Measurements from ENCODE around the gene TWNK.
A peak's percentile ranks its signal among the peaks of the same experiment; 100 is the strongest.

Gene TWNK

DNA sequence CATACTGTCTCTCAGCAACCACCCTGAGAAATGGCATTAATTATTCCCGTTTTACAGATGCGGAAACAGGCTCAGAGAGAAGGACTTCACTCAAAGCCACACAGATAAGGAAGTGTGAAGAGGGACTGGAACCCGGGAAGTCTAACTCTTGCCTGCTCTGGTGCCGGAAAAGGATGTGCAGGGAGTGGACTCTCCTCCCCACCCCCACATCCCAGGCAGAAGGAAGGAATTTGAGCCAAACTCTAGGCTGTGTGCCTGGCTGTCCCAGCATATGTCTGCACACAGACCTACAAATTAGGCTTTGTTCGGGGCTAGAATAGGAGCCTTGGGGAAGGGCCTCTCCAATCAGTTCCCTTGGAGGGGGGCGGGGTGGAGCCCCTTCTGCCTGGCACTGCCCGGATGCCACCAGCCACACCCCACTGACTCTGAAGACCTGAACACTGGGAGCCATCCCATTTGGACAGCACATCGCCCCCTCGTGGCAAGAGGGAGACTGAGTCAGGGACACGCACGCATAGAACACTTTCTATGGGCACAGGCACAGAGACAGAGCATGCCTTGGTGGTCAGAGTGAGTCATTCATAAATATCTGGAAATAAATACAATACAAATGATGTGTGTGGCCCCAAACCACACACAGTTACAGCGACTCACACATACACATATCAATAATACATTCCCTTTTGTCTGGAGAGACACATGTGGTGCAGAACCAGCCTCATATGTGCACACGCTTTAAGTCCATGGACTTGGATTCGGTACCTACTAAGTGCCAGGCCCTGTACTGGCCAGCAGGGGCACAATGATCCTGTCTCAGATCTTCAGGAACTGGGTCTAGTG, 25.4 kb downstream of the TWNK start:
- DNase-seq: peak; percentile 87 to 93 (median 90)

DNA sequence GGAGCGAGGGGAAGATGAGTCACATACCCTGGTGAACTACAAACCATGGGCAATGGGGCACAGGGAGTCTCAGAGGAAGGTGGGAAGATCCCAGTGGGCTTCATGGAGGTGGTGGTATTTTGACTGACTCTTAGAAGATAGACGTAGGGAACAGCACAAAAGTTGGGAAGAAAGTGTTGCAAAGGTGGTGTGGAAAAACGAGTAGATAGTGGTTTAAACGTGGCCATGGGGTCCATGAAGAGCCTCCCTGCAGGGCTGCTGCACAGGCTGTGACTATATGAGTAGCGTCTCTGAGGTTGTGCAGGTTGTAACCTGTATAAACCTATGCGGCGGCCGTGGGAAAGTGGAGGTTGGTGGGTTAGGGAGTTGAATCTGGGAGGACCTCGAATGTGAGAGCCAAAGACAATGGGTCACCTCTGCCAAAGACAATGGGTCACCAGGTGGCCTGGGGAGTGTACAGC, 26.1 kb downstream of the TWNK start:
- no peak for DNase-seq

DNA sequence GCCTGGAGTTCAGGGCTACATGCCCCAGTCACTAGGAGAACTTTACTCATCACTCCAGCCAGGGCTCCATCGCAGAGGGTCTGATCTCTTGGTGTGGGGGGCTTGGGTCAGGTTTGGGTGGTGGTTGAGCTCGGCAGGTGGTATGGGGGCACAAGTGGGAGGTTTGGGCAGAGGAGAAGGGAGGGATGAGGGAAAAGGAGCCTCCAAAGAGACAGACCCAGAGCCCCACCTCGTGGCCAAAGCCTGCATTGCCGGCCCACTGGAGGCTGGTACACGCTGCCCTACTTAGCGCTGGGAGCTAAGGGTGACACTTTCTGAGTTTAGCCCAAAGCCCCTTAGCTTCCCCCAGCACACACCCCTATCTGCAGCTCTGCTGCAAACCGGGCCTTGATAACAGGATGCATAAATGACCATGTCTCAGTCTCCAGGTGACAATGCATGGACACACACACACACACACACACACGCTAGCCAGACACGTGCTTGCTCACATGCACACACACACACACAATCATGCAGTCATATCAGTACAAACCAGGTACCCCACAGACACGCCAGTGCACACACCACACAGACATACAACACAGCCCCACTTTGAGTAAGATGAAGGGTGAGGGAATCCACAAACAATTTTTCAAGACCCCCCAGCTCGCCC, 27.0 kb downstream of the TWNK start:
- DNase-seq: peak; percentile 77 to 85 (median 84)

DNA sequence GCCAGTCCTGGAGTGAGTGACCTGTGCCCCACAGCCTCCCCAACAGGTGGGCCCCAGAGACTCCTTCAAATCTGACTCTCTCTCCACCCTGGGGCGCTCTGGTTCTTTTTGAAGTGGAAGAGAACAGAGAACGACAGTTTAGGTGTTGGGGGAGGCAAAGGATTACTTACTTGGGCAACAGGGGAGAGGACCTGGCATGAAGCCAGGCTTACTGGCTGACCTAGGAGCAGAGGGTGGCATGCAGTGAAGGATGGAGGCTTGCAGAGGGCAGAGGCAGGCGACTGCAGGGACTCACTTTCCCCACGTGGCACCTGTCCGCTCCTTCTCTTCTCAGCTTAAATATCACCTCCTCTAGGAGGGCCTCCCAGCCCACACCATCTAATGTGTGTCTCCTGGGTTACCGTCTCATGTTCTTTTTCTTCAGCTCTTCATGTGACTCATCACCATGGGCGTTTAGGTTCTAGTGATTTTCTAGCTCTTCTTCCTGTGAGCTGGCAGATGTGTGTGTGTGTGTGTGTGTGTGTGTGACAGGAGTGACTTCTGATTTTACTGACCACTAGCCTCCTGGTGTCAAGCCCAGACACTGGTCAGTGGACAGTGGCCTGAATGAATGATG, 27.7 kb downstream of the TWNK start:
- peak; percentile 61 to 80 (median 71) for DNase-seq

DNA sequence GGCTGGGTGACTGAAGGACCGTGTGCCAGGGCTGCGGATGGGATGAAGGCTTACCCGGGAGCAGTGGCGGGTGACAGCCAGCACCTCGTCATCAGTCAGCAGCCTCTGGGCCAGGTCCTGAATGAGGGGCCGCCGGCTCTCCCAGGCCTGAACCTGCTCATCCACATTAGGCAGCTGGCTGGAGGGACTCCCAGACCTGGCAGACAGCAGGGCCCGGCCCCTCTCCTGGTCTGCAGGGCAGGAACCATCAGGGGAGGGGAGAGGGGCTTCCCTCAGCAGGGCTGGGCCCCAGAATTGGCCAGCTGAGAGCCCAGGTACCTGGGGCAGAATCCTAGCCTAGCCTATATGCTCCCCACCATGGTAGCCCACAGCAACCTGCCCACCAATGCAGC, 28.2 kb downstream of the TWNK start:
- no peak for DNase-seq

DNA sequence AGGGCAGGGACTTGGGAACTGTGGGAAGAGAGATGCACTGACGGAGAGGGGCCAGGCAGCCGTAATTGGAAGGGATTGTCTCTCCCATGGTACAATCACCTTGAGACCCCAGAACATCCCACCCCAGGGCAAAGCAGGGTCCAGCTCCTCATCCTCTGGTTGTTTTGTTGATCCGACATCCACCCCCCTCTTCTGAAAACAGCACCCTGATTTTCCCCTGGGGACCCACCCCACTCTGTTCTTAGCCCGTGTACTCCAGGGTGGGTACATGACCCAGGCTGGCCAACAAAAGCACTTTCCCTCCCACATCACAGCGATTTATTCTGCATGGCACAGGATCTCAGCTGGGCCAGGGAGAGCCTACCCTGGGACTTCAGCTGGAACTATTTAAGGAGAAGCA, 29.5 kb downstream of the TWNK start:
- no peak for DNase-seq

DNA sequence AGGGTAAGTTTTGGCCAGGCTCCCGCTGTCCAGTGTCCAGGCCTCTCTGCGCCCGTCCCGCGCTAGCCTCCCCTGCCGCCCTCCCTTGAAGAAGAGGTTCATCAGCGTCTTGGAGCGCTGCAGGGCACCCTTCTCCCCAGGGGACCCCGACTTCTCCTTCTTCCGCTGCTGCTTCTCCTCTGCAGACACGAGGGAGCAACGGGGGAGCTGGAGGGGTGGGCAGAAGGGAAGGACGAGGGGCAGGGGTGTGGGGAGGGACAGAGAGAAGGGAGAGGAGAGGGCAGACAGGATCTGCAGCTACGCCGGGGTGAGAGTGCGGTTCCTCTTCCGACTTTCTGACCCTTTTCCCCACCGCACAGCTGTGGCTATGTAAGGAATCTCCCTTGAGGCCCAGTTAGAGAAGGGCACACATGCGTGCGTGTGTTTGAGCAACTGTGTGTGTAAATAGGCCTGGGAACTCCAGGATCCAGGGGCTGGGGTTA, 30.8 kb downstream of the TWNK start:
- peak; percentile 78 to 84 (median 82) for DNase-seq

DNA sequence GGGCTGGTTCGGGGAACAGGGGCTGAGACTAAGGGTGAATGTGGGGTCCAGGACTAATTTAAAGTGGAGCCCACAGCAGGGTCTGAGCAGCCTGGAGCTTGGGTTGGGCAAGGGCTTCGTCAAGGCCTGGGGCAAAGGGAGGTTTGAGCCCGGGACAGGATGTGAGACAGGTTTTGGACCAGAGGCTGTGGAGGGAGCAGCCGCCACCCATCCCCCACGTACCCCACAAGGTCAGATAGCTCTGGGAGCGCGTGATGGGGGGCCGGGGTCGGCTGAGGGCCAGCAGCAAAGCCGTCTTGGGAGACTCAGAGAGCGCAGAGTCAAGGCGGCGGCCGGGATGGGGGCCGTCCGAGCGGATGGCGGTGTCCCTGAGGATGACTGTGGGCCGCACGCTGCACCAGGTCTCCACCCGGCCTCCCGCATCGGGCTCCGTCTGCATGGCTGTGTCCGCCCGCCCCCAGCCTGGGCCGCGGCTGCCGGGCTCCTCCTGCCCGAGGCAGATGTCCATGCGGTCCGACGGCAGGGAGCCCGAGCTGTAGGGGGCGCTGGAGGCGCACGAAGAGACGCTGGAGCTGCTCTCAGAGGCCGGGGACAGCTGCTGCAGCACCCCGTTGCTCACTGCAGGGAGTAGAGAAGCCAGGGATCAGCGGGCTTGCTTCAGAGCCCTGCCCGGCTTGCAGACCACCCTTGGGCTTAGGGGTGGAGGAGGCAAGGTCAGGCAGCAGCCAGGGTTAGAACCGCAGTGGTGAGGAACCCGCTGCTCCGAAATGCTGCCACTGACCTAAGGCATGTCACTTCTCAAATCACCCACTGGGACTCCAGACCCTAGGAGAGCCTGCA, 31.5 kb downstream of the TWNK start:
- peak; percentile 86 to 93 (median 87) for DNase-seq

DNA sequence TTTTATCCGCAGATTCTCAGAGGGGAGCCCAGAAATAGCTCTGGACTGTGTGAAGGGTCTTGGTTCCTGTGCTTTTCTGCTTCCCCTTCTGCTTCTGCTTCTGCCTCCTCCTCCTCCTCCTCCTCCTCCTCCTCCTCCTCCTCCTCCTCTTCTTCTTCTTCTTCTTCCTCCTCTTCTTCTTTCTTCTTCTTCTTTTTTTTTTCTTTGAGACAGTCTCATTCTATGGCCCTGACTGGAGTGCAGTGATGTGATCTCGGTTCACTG, 32.0 kb downstream of the TWNK start:
- no peak for DNase-seq

DNA sequence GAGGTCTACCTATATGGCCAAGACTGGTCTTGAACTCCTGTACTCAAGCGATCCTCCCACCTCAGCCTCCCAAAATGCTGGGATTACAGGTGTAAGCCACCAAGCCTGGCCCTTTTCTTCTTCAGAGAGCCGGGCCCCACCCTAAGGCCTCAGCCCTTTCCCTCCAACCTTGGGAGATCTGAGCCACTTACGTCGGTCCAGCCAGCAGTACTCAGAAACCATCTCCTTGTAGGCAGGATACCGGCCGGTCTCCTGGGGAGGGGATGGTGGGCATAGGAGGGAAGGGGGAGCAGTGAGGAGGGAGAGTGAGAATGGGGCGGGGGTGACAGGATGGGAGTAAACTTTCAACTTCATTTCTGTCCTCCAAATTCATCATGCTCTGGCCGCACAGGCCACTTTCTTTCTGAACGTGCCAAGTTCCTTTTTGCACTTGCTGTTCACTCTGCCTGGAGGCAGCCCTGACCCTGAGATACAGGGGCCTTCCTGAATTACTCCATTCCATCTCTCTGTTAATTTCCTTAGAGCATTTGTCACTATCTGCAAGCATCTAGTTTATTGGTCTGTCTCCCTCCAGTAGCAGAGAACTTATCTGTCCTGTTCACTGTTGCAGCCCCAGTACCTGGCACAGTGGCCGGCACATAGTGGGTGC, 33.2 kb downstream of the TWNK start:
- peak; percentile 68 to 71 (median 70) for DNase-seq

DNA sequence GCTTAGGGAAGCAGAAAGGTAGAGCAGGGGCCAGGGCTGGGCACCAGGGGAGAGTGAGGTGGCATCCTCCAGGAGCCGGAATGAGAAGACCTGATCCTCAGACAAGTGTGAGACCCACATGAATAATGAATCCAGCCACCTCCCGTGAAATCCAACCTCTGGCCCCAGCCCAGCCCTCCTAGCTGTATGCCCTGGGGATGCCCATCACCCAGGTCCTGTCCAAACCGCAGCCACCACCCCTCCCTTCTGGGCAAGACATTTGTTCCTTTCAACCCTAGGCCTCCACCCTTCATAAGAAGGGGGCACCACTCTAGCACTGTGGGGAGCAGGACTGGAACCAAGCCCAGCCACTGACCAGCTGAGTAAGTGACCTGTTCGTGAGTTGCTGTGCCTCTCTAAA, 33.9 kb downstream of the TWNK start:
- DNase-seq: no peak

DNA sequence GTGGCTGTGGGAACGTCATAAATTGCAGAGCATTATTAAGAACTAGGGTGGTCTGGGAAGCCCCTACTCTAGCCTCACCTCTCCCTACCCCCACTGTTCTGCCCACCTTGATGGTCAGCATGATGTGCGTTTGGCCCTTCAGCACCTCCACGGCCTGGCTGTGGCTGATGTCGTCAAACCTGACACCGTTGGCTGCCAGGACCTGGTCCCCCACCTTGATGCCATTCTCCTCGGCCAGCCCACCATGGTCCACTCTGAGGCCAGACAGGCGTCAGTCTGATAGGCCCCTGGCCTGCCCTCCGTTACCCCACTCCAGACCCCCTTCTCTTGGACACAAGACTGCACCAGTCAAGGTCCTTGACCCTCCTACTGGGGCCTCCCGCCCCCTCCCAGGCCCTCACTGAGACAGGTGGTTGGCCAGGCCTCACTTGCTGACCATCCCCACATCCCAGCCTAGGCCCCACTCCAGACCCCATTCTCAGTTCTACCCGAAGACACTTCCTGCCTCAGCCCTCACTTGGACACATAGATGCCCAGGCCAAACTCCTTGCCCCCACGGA, 34.4 kb downstream of the TWNK start:
- no peak for DNase-seq

DNA sequence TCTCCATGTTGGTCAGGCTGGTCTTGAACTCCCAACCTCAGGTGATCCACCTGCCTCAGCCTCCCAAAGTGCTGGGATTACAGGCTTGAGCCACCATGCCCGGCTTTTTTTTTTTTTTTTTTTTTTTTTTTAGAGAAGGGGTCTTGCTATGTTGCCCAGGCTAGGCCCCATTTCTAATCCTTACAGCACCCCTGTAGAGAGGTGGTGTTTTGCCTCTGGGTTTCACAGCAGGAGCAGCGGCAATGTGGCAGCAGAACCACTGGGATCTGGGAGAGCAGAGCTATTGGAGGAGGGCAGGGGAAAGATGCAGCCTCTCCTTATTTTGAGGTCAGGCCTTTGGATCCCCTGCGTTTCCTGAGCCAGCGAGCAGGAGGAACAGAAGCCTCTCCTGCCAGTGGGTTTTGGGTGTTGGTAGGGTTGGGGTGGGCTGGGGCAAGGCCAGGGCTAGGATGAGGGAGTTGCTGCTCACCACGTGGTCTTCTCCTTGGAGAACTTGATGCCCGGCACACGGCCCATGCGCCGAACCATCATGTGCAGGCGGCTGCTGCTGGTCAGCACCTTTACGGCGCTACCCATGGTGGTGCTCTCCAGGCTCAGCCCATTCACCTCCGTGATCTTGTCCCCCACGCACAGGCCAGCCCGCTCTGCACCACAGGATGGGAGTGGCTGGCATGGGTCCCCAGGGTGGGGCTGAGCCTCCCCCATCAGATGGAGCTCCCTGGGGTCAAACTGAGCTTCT, 35.8 kb downstream of the TWNK start:
- DNase-seq: no peak

DNA sequence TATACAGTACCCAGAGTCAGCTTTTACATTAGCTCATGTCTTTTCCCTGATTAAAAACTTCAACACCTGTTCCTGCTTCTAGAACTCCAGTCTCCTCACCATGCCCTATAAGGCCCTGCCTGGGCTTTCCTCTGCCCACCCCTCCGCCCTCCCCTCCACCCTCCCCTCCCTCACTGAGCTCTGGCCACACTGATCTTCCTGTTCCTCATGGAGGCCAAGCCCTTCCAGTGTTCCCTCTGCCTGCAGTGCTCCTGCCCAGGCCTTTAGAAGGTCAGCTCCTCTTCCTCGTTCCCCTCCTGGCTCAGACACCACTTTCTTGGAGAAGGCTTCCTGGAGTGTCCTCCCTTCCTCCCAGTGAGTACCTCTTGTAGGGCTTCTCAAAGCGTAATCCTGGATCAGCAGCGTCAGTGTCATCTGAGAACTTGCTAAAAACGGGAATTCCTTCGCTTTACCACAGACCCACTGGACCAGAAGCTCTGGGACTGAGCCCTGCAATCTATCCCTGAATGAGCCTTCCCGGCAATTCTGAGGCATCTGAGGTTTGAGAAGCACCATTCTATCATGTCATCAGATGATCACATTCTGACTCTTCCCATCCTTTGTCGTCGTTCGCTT, 39.9 kb downstream of the TWNK start:
- peak; percentile 67 to 83 (median 68) for DNase-seq

DNA sequence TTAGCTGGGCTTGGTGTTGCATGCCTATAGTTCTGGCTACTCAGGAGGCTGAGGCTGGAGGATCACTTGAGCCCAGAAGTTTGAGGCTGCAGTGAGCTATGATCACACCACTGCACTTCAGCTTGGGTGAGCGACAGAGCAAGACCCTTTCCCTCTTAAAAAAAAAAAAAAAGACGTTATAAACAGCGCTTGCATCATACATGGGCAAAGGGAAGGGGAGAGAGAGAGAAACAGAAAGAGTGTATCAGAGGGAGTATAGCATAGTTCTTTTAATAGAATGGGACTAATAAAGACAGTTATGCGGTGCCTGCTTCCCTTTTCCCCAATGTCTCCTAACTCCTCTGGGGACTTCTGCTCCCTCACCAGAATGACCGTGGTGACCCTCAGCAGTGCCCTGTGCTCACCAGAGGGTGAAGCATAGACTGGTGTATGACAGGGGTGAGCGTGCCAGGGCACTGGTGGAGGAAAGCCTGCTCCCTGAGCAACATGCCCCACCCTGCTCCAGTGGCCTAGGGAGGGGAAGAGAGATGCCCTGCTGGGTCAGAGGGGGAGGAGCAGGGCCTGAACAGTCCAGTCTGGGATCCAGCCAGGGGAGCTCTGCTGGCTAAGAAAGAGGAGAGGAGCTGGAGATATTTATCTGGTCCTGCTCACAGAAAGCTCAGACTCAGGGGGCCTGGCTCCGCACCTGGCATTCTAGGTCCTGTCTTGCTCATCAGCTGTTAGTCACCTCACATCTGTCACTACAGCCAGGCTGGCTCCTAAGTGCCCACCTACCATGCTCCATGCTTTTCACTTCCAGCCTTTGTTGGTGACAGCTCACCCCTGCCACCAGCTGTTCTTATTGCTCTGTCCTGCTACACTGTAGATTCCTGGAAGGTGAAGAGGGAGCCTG, 41.3 kb downstream of the TWNK start:
- DNase-seq: peak; percentile 80 to 92 (median 87)

DNA sequence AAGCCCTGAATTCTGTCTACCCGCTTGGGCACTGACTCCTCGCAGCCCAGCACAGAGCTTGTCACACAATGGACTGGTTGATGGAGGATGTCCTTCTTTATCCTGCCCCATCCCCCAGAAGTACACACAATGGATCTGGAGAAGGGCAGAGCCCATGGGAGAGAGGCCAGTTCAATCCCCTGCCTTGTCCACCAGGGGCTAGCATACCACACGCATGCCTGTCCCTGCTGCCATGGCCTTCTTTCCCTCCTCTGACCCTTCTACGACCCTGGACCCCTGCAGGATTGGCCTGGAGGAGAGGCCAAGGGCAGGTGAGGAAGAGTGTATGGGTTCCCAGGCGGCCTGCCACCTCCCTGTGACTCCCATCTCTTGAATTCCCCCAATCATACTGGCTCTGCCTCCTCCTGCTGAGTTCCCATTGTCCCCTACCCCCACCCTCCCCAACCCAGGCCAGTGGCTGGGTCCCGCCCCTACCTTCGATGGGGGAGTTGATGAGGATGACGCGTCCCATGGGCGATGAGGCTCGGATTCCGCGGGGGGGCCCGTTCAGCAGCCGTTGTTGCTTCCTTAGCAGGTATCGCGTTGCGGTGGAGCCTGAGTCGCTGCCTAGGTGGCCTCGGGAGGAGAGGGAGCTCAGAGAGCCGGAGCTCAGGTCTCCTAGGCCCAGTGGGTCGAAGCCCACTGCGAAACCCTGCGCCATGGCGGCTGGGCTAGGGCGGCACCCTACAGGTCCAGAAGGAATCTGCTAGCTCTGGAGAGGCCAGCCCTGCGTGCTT, 42.4 kb downstream of the TWNK start:
- DNase-seq: no peak

DNA sequence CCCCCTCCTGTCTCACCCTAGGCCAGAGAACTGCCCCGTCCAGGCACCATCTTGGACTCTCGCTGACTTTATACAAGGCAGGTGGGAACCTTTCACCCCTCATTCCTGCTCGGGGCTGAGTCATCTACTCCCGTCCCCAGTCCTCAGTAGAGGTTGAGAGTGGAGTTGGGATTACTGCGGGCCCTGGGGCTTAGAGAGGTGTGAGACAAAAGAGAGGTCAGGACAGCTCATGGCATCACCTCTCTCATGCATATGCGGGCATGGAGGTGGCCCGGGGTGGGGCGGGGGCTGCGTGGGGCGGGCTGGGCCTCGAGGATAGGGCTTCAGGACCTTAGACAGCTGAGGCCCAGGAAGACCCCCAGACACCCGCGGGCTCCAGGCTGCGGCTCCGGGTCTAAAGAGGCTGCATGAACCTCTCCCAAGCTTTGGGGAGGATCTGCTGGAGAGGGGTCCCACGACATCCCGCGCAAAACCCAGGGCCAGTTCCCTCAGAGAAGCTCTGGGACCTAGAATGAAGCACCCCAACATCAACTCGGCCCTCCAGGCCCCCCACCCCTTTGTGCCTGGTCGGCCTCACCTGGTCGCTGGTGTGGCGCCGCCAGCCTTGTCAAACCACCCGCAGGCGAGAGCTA, 43.3 kb downstream of the TWNK start:
- no peak for DNase-seq

DNA sequence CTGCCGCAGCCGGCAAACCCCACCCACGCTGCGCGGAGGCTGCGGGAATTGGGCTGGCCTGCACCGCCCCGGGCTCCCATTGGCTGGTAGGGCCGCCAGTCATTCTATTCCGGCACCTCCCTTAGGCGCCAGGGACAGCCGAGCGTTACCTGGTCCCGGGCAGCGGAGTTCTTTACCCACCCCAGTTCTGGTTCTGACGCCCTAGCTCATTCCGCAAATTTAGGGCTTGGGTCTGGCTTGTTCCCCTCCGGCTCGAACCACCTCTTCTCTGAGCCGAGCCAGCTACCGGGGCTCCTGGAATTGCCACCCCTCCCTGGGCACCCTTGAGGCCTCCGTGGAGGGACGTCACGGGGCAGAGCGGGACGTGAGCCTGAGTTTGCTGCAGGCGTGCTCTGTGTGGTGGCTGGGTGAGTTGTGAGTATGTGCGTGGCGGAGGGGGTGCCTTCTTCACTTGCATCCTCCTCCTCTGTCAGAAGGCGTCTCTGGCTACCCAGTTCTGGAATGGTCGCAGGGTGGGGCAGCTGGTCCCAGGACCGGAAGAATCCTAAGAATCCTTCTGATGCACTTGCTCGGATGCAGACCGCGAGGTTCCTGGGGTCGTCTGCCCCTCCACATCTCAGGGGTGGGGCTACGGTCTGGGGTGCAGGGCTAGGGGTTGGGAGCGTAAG, 43.9 kb downstream of the TWNK start, which contains the start of the genes PDZD7 and SFXN3:
PDZD7 (minus strand) TSS at position 2 of the 668 bp plus-strand sequence. CDS start 910 bp downstream, outside the sequence.
SFXN3 (plus strand) TSS at position 107 of the 668 bp plus-strand sequence. CDS start 3,461 bp downstream, outside the sequence.
- peak; percentile 95 to 99 (median 96) for DNase-seq
